Measurements from ENCODE around the gene MOV10L1.

- TF ChIP-seq CTCF (IDR thresholded peaks at IDR 0.05 in 2 of 3, conservative IDR thresholded peaks at IDR 0.05 in 1 of 3; ENCODE audit: insufficient read depth in 2 of 3, low read depth in 1 of 3, low read length in 3 of 3): no peak
- TF ChIP-seq SAFB2 (IDR thresholded peaks at IDR 0.05; ENCODE audit: borderline replicate concordance, low read depth, low read length, severe bottlenecking): no peak
Measured at GRCh38 chr22:50119768-50120251, 30.0 kb downstream of the MOV10L1 start.

Measured in K562 (cell line).